Mucosa of descending colon (tissue), 3 donors: ENCODE data around the gene CD8B. TPM values are rescaled to one million over a fixed set of nuclear protein-coding genes. Genes with fewer than 3 reads are reported as not detected.

Experiments used
- ATAC-seq: fragments of 200-7000 bp; cut with Tn5 transposase; one replicate; pipeline ENCODE4 v1.9.1; 2020; ENCODE audit warnings: mild to moderate bottlenecking, moderate library complexity
- DNase-seq, 3 donors: peaks; one replicate each; pipeline ENCODE4 v3.0.0-alpha.2; 2020
- H3K36me3 ChIP-seq: fragments of 200-600 bp; one replicate; pipeline ENCODE4 v1.8.0; 2021; ENCODE audit warnings: low read depth, mild to moderate bottlenecking
- H3K4me1 ChIP-seq: fragments of 200-600 bp; one replicate; pipeline ENCODE4 v1.8.0; 2021; ENCODE audit warnings: low read depth, mild to moderate bottlenecking
- H3K4me3 ChIP-seq: fragments of 200-600 bp; one replicate; pipeline ENCODE4 v1.8.0; 2021; ENCODE audit warnings: mild to moderate bottlenecking
- H3K9me3 ChIP-seq: fragments of 200-600 bp; one replicate; pipeline ENCODE4 v1.8.0; 2021; ENCODE audit warnings: mild to moderate bottlenecking
- CTCF ChIP-seq: fragments of 200-600 bp; IDR thresholded peaks from one replicate; pipeline ENCODE4 v1.8.0; 2022; ENCODE audit warnings: antibody characterized with exemption, mild to moderate bottlenecking
- intact Hi-C, 2 donors: fragments of 100-400 bp; cut with DNase I in 1 of 2; cut with micrococcal nuclease in 1 of 2; formaldehyde crosslinking; loops; one replicate each; pipeline versions ENCODE4 v1.11.0 to v1.11.1; 2022; cut with DNase I, micrococcal nuclease
- total RNA-seq, 3 donors: library from RNA; stranded (reverse); fragmentation: NEBNext Ultra II Directional in 2 of 3; extraction: Animal tissue kit (Norgen Biotek cat#: 25700) in 2 of 3; gene quantifications; one replicate each; pipeline versions ENCODE4 v1.2.1 to v1.2.4, GENCODE V29; 2021 to 2023
- donor health status: DM: no; HTN: no; CAD: no; lungs with moderate emphysema.
- donor health status: DM: no; HTN: no; CAD: no.
- donor health status: DM: no; HTN: yes; CAD: no.

The CD8B gene
- total RNA-seq, 3 donors from 2014 or later, result 1.5 to 3.8 (median 2.9) TPM

DNA sequence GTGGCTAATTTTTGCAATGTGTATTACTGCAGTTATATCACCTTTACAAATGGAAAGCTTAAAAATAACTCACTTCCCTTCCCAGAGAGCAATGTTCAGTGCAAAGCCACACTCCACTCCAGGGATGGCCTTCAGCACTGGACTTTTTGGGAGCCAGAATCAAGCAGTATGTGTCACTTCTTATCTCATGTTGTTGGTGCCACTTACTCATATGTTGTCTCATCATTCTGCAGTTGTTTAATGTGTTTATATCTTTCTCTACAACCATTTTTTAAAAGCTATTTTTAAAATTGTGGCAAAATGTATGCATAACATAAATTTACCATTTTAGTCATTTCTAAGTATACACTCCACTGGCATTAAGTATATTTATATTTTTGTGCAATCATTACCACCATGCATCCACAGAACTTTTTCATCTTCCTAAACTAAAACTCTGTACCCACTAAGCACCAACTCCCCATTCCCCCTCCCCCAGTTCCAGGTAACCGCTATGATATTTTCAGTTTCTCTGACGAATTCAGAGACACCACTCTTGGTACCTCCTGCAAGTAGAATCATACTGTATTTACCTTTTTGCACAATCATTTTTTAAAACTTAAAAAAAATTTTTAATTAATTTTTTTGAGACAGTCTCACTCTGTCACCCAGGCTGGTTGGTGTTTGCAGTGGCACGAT is 38.9 kb downstream of the CD8B start:
- H3K9me3 ChIP-seq, result no peaks in the 10 kb centered on the region
- ATAC-seq, result no peak
- H3K4me1 ChIP-seq, result no peaks in the 10 kb centered on the region
- no peak for TF ChIP-seq CTCF
- no peaks in the 10 kb centered on the region for H3K36me3 ChIP-seq
- no peak for DNase-seq
- intact Hi-C loops, result no loop called here
- H3K4me3 ChIP-seq, result no peak overlapping the region

GRCh38 chr2:86821842-86822241 is 39.8 kb downstream of the CD8B start:
- H3K4me3 ChIP-seq, result no peak overlapping the region
- H3K4me1 ChIP-seq, result no peaks in the 10 kb centered on the region
- TF ChIP-seq CTCF, result no peak
- no peaks in the 10 kb centered on the region for H3K36me3 ChIP-seq
- intact Hi-C loops, result no loop called here
- H3K9me3 ChIP-seq, result no peaks in the 10 kb centered on the region
- ATAC-seq, result no peak
- DNase-seq, result no peak

DNA sequence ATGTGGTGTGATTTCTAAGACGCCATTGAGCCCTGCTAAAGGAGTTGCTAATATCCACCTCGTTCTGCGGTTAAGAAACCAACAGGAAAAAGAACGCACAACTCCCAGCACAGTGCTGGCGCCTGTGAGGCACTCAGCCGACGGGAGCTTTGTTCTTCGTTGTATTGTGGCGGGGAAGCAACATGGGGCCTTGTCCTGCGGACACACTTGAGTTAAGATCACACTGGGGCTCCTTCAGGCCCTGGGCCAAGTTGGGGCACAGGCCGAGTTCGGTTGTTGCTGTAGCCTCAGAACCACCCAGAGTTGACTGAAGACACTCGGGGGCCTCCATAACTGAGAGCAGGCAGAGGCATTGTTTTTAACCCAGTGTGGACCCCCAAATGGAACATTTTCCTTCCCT is 40.4 kb downstream of the CD8B start:
- Histone ChIP-seq H3K9me3 (no peaks in the 10 kb centered on the region), H3K4me3 (no peak overlapping the region), H3K4me1 (no peaks in the 10 kb centered on the region), H3K36me3 (no peaks in the 10 kb centered on the region)
- TF ChIP-seq CTCF, result no peak
- intact Hi-C loops, result no loop called here
- ATAC-seq (no peak), DNase-seq (no peak)

- no peak for TF ChIP-seq CTCF
- no peaks in the 10 kb centered on the region for H3K9me3 ChIP-seq
- ATAC-seq, result no peak
- H3K4me1 ChIP-seq, result no peaks in the 10 kb centered on the region
- H3K36me3 ChIP-seq, result no peaks in the 10 kb centered on the region
- intact Hi-C loops, result no loop called here
- no peak for DNase-seq
- no peak overlapping the region for H3K4me3 ChIP-seq
Observed at GRCh38 chr2:86818957-86819356, 42.7 kb downstream of the CD8B start.

DNA sequence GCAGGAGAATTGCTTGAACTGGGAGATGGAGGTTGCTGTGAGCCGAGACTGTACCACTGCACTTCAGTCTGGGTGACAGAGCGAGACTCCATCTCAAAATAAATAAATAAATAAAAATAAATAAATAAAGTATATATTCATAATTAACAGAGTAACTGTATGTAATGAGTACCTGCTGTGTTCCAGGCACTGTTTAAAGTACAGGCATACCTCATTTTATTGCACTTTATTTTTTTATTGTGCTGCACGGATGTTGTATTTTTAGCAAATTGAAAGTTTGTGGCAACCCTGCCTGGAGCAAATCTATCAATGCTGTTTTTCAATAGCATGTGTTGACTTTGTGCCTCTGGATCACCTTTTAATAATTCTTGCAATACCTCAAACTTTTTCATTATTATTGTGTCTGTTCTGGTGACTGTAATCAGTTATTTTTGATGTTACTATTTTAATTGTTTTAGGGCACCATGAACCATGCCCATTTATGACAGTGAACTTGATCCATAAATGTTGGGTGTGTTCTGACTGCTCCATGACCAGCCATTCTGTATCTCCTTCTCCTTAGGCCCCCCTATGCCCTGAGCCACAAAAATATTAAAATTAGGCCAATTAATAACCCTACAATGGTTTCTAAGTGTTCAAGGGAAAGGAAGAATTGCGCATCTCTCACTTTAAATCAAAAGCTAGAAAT is 43.4 kb downstream of the CD8B start:
- no peak for TF ChIP-seq CTCF
- intact Hi-C loops, result no loop called here
- Histone ChIP-seq H3K4me3 (no peak overlapping the region), H3K4me1 (no peaks in the 10 kb centered on the region), H3K36me3 (no peaks in the 10 kb centered on the region), H3K9me3 (no peaks in the 10 kb centered on the region)
- DNase-seq, result no peak
- ATAC-seq, result peak; percentile 67
